Caco-2 (cell line): Measurements from ENCODE around the gene FHOD1. TPM values are rescaled to one million over a fixed set of nuclear protein-coding genes. Genes with fewer than 3 reads are reported as not detected.

ENCODE experiments used
- BruUV-seq: library from RNA; stranded (reverse); fragments of 400-500 nt; replicated peaks from 2 replicates; lab custom pipeline; 2021; lab: Mats Ljungman, UMichigan
- CTCF ChIA-PET: fragments of 300-600 bp; sonication (Branson Sonifier 250); formaldehyde crosslinking; loops from one replicate; lab custom pipeline; 2022; ENCODE audit warnings: antibody characterized with exemption; lab: Charles Lee
- POLR2A ChIA-PET: fragments of 300-600 bp; sonication (Branson Sonifier 250); formaldehyde crosslinking; loops from one replicate; lab custom pipeline; 2022; ENCODE audit warnings: antibody characterized with exemption; lab: Charles Lee
- DNase-seq, 2 experiments: peaks; one replicate each; pipeline versions ENCODE4 v3.0.0 to v3.0.0-alpha.2; 2020 to 2022
- H3K27me3 ChIP-seq: replicated peaks from 2 replicates; pipeline ENCODE4 v1.6.0; 2011; ENCODE audit warnings: low read length; ENCODE audit not compliant: control insufficient read depth, insufficient read depth
- H3K36me3 ChIP-seq: 2 replicates; pipeline ENCODE4 v1.5.1; 2011; ENCODE audit warnings: low read length; ENCODE audit not compliant: control insufficient read depth, insufficient read depth
- H3K4me1 ChIP-seq: fragments of 250-450 bp; sonication (Bioruptor Pico); 2 replicates; pipeline ENCODE4 v1.5.1; 2020; ENCODE audit warnings: mild to moderate bottlenecking
- H3K4me3 ChIP-seq: 2 replicates; pipeline ENCODE4 v1.5.1; 2011; ENCODE audit warnings: low read depth, mild to moderate bottlenecking, control low read depth, low read length
- H3K9me3 ChIP-seq: fragments of 250-450 bp; sonication (Bioruptor Pico); 2 replicates; pipeline ENCODE4 v1.5.1; 2020; ENCODE audit warnings: mild to moderate bottlenecking, moderate library complexity
- H3K27ac Mint-ChIP-seq: one replicate; pipeline ENCODE4 v1.8.0; 2022; ENCODE audit warnings: mixed read lengths; ENCODE audit not compliant: unreplicated experiment
- H3K27me3 Mint-ChIP-seq: one replicate; pipeline ENCODE4 v1.8.0; 2022; ENCODE audit warnings: mixed read lengths; ENCODE audit not compliant: insufficient read depth, unreplicated experiment
- H3K36me3 Mint-ChIP-seq: one replicate; pipeline ENCODE4 v1.8.0; 2022; ENCODE audit warnings: mild to moderate bottlenecking, mixed read lengths; ENCODE audit not compliant: insufficient read depth, unreplicated experiment
- H3K4me1 Mint-ChIP-seq: one replicate; pipeline ENCODE4 v1.8.0; 2022; ENCODE audit warnings: low read depth, mixed read lengths; ENCODE audit not compliant: unreplicated experiment
- H3K4me3 Mint-ChIP-seq: one replicate; pipeline ENCODE4 v1.8.0; 2022; ENCODE audit warnings: mild to moderate bottlenecking, moderate library complexity, mixed read lengths; ENCODE audit not compliant: unreplicated experiment
- H3K9me3 Mint-ChIP-seq: one replicate; pipeline ENCODE4 v1.8.0; 2022; ENCODE audit warnings: mixed read lengths; ENCODE audit not compliant: unreplicated experiment
- intact Hi-C: fragments of 100-400 bp; cut with micrococcal nuclease; formaldehyde crosslinking; loops from one replicate; pipeline ENCODE4 v1.10.0; 2022; ENCODE audit not compliant: unreplicated experiment
- total RNA-seq: library from RNA; stranded (reverse); gene quantifications from 2 replicates; pipeline ENCODE4 v1.2.3, GENCODE V29; 2022
- TF ChIP-seq, protein P1 (sequence below), 2 experiments: fragments of 200-600 bp in 1 of 2; IDR thresholded peaks; 1 replicate in 1 of 2; 2 replicates in 1 of 2; pipeline versions ENCODE4 v1.5.1 to v1.8.0; 2011 to 2022; ENCODE audit warnings: antibody characterized with exemption in 1 of 2, control low read depth in 1 of 2, inconsistent platforms in 1 of 2, low read depth in 1 of 2, low read length in 1 of 2, mild to moderate bottlenecking in 1 of 2, moderate library complexity in 1 of 2; ENCODE audit not compliant: insufficient read depth in 1 of 2, severe bottlenecking in 1 of 2, unreplicated experiment in 1 of 2

The FHOD1 gene
- total RNA-seq, 1 experiment from 2014 or later: 69.0 TPM

DNA sequence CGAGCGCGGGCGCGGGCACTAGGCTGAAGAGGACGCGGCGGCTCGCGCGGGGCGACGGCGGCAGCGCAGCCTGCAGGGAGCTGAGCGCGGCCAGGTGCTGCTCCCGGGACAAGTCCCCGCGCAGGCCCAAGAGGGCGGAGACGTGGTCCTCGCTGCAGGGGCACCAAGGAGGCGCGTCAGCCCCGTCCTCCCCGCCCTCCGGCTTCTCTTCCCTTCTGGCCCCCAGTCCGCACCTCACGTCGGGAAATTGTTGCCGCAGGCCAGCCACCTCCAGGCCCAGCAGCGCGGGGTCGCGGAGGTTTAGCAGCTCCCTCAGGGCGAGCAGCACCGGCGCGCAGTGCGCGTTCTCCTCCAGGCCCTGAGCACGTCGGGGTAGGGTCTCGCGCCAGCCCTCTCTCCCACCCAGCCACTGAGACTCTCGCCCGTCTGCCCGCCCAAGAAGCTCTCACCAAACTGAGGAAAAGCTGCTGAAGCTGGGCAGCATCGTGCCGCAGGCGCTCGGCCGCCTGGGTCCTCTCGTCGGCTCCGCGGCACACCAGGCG is 62.8 kb downstream of the FHOD1 start:
- Mint-ChIP-seq H3K4me3 (no peak overlapping the region), H3K9me3 (no peaks in the 10 kb centered on the region), H3K36me3 (peaks cover 8% of the 10 kb centered on the region), H3K4me1 (peaks cover 7% of the 10 kb centered on the region), H3K27ac (no peak overlapping the region), H3K27me3 (peaks cover 3% of the 10 kb centered on the region)
- Histone ChIP-seq H3K9me3 (no peaks in the 10 kb centered on the region), H3K27me3 (no peaks in the 10 kb centered on the region), H3K4me1 (peaks cover 40% of the 10 kb centered on the region), H3K4me3 (peak overlapping the region; percentile 90), H3K36me3 (no peaks in the 10 kb centered on the region)
- TF ChIP-seq, protein P1, sequence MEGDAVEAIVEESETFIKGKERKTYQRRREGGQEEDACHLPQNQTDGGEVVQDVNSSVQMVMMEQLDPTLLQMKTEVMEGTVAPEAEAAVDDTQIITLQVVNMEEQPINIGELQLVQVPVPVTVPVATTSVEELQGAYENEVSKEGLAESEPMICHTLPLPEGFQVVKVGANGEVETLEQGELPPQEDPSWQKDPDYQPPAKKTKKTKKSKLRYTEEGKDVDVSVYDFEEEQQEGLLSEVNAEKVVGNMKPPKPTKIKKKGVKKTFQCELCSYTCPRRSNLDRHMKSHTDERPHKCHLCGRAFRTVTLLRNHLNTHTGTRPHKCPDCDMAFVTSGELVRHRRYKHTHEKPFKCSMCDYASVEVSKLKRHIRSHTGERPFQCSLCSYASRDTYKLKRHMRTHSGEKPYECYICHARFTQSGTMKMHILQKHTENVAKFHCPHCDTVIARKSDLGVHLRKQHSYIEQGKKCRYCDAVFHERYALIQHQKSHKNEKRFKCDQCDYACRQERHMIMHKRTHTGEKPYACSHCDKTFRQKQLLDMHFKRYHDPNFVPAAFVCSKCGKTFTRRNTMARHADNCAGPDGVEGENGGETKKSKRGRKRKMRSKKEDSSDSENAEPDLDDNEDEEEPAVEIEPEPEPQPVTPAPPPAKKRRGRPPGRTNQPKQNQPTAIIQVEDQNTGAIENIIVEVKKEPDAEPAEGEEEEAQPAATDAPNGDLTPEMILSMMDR (IDR thresholded peaks at IDR 0.05; ENCODE audit: insufficient read depth in 1 of 2, low read depth in 1 of 2, low read length in 1 of 2, severe bottlenecking in 1 of 2, unreplicated experiment in 1 of 2): no peak
- BruUV-seq: no TSS peak
- ChIA-PET CTCF (interaction anchor here (0.5 to 3.2 kb wide), 15 partner anchors 9 to 230 kb away, joined by 3 to 39 read pairs (median 6); partner anchors contain the start of genes B3GNT9, ELMO3, FBXL8 and FHOD1), POLR2A (interaction anchor here (0.6 to 3.1 kb wide), 3 partner anchors 14 to 150 kb away, joined by 3 to 10 read pairs (median 5); partner anchors contain the start of gene NOL3)
- intact Hi-C loops: loop anchor here (2.0 kb wide), 2 partner anchors 72 to 238 kb away; no protein-coding TSS in a partner anchor
- DNase-seq: peak in 1 of 2 experiments; percentile 62

GRCh38 chr16:67183627-67184452 is 63.4 kb downstream of the FHOD1 start, which contains the start of gene MATCAP1:
Gene MATCAP1, minus strand, starts transcription at chr16:67183963. Its CDS starts 3,353 bp downstream, at chr16:67180610.
- no peak within 1 kb of the TSS for H3K27ac Mint-ChIP-seq
- Histone ChIP-seq H3K36me3 (no peaks in the 10 kb centered on the region), H3K27me3 (no peaks in the 10 kb centered on the region), H3K4me3 (peak within 1 kb of the TSS; percentile 90), H3K9me3 (no peaks in the 10 kb centered on the region), H3K4me1 (peaks cover 40% of the 10 kb centered on the region)
- intact Hi-C loops: loop anchor here (1.0 to 2.0 kb wide), 5 partner anchors 14 to 237 kb away; partner anchors contain the start of gene NOL3
- H3K4me1 Mint-ChIP-seq: peaks cover 11% of the 10 kb centered on the region
- DNase-seq: peak; percentile 98 to 99
- CTCF ChIA-PET: interaction anchor here (0.9 to 3.2 kb wide), 13 partner anchors 8 to 230 kb away, joined by 3 to 39 read pairs (median 8); partner anchors contain the start of genes ELMO3, FBXL8, FHOD1 and NOL3
- POLR2A ChIA-PET: interaction anchor here (3.1 kb wide), 1 partner anchor 13 kb away, joined by 10 read pairs; the partner anchor contains the start of gene NOL3
- BruUV-seq: TSS peak; percentile 58
- TF ChIP-seq, protein P1 (IDR thresholded peaks at IDR 0.05; ENCODE audit: insufficient read depth in 1 of 2, low read depth in 1 of 2, low read length in 1 of 2, severe bottlenecking in 1 of 2, unreplicated experiment in 1 of 2): no peak
- peaks cover 3% of the 10 kb centered on the region for H3K27me3 Mint-ChIP-seq
- no peak within 1 kb of the TSS for H3K4me3 Mint-ChIP-seq
- H3K36me3 Mint-ChIP-seq: peaks cover 8% of the 10 kb centered on the region
- no peaks in the 10 kb centered on the region for H3K9me3 Mint-ChIP-seq

GRCh38 chr16:67183284-67183626 is 64.0 kb downstream of the FHOD1 start:
- TF ChIP-seq, protein P1 (IDR thresholded peaks at IDR 0.05; ENCODE audit: insufficient read depth in 1 of 2, low read depth in 1 of 2, low read length in 1 of 2, severe bottlenecking in 1 of 2, unreplicated experiment in 1 of 2): no peak
- CTCF ChIA-PET: interaction anchor here (0.9 to 3.2 kb wide), 3 partner anchors 13 to 165 kb away, joined by 3 to 39 read pairs (median 3); partner anchors contain the start of gene NOL3
- H3K27ac Mint-ChIP-seq: no peak overlapping the region

More at GRCh38 chr16:67183284-67183626, 64.0 kb downstream of the FHOD1 start:
- Histone ChIP-seq H3K4me3 (peak overlapping the region; percentile 90), H3K27me3 (no peaks in the 10 kb centered on the region), H3K36me3 (no peaks in the 10 kb centered on the region), H3K4me1 (peaks cover 40% of the 10 kb centered on the region), H3K9me3 (no peaks in the 10 kb centered on the region)
- Mint-ChIP-seq H3K27me3 (peaks cover 3% of the 10 kb centered on the region), H3K4me3 (no peak overlapping the region), H3K9me3 (no peaks in the 10 kb centered on the region), H3K36me3 (peaks cover 9% of the 10 kb centered on the region), H3K4me1 (peaks cover 13% of the 10 kb centered on the region)
- DNase-seq: no peak
- POLR2A ChIA-PET: interaction anchor here (3.1 kb wide), 1 partner anchor 13 kb away, joined by 10 read pairs; the partner anchor contains the start of gene NOL3
- intact Hi-C loops: loop anchor here (1.0 kb wide), 3 partner anchors 13 to 168 kb away; partner anchors contain the start of gene NOL3
- BruUV-seq: no TSS peak
